OCI-LY3 (cell line): ENCODE results near the gene SLX9.

ENCODE experiments used
- H2AFZ ChIP-seq: fragments of 200-600, 300-600 bp; shearing (Covaris generic); 2 replicates; pipeline ENCODE4 v1.6.0; 2014; ENCODE audit warnings: antibody characterized with exemption, low read depth, low read length
- H3K27ac ChIP-seq: fragments of 200-600, 300-600 bp; sonication (generic); 2 replicates; pipeline ENCODE4 v1.5.1; 2014; ENCODE audit warnings: mild to moderate bottlenecking, low read length, moderate library complexity, mixed read lengths
- H3K27me3 ChIP-seq: fragments of 200-600, 300-600 bp; sonication (generic); 2 replicates; pipeline ENCODE4 v1.6.1; 2014; ENCODE audit warnings: low read depth, low read length, mixed read lengths
- H3K36me3 ChIP-seq: fragments of 200-600, 300-600 bp; sonication (generic); replicated peaks from 2 replicates; pipeline ENCODE3; 2014; ENCODE audit warnings: low read depth, low read length, mixed read lengths
- H3K4me1 ChIP-seq: fragments of 300-600, 200-600 bp; sonication (generic); 2 replicates; pipeline ENCODE4 v1.6.1; 2014; ENCODE audit warnings: low read length, mixed read lengths
- H3K4me2 ChIP-seq: fragments of 200-600, 300-600 bp; sonication (generic); 2 replicates; pipeline ENCODE4 v1.6.1; 2014; ENCODE audit warnings: low read length, mixed read lengths
- H3K4me3 ChIP-seq: fragments of 300-600, 200-600 bp; sonication (generic); 2 replicates; pipeline ENCODE4 v1.5.1; 2014; ENCODE audit warnings: antibody characterized with exemption, mild to moderate bottlenecking, low read length, moderate library complexity
- H3K79me2 ChIP-seq: fragments of 300-600, 200-600 bp; shearing (Covaris generic); 2 replicates; pipeline ENCODE4 v1.6.1; 2014; ENCODE audit warnings: mild to moderate bottlenecking, low read length, mixed read lengths
- H3K9ac ChIP-seq: fragments of 300-600, 200-600 bp; shearing (Covaris generic); 2 replicates; pipeline ENCODE4 v1.6.0; 2014; ENCODE audit warnings: mild to moderate bottlenecking, low read length, moderate library complexity
- H3K9me3 ChIP-seq: fragments of 200-600, 300-600 bp; shearing (Covaris generic); 2 replicates; pipeline ENCODE4 v1.6.1; 2014; ENCODE audit warnings: low read length, mixed read lengths; ENCODE audit not compliant: insufficient read depth
- H4K20me1 ChIP-seq: fragments of 200-600, 300-600 bp; sonication (generic); 2 replicates; pipeline ENCODE4 v1.6.1; 2016; ENCODE audit warnings: low read length, mixed read lengths; ENCODE audit not compliant: insufficient read depth
- EZH2phosphoT487 ChIP-seq: fragments of 200-600 bp; shearing (Covaris generic); IDR thresholded peaks from 2 replicates; pipeline ENCODE4 v1.6.1; 2018; ENCODE audit warnings: antibody characterized with exemption, mixed run types, low read depth
- TF ChIP-seq, protein P1 (sequence below): fragments of 200-600, 300-600 bp; sonication (generic); IDR thresholded peaks from 2 replicates; pipeline ENCODE4 v1.5.1; 2014; ENCODE audit warnings: antibody characterized with exemption, low read length, low read depth

Gene SLX9

DNA sequence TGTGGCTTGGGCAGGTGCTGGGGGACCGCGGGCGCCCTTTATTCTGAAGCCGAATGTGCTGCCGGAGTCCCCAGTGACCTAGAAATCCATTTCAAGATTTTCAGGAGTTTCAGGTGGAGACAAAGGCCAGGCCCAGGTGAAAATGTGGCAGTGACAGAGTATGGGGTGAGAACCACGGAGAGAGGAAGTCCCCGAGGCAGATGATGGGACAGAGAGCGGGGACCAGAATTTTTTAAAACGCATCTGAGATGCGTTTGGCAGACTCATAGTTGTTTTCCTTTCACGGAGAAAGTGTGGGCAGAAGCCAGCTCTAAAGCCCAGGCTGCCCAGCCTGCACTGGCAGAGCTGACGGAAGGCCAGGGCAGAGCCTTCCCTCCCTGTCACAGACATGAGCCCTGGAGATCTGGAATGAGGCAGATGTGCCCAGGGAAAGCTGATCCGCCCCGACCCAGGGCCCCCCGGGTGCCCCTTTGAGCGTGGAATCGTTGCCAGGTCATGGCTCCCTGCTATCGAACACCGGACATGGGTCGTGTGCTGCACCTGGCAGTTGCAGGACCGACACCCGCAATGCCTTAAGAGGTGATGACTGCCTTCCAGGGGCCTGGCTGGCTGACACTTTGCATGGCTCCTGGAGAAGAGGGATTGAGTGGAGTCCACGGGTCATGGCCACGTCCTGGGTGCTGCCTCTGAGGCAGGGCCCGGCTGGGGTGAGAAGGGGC is 6.5 kb upstream of the SLX9 start:
- no peaks in the 10 kb centered on the region for H3K36me3 ChIP-seq
- peak overlapping the region; percentile 85 for H3K4me2 ChIP-seq
- no peak overlapping the region for H3K27ac ChIP-seq
- no peaks in the 10 kb centered on the region for H3K9me3 ChIP-seq
- peaks cover 25% of the 10 kb centered on the region for H3K4me1 ChIP-seq
- H4K20me1 ChIP-seq, result no peaks in the 10 kb centered on the region
- no peaks in the 10 kb centered on the region for H3K79me2 ChIP-seq
- H2AFZ ChIP-seq, result no peak overlapping the region
- TF ChIP-seq, protein P1, sequence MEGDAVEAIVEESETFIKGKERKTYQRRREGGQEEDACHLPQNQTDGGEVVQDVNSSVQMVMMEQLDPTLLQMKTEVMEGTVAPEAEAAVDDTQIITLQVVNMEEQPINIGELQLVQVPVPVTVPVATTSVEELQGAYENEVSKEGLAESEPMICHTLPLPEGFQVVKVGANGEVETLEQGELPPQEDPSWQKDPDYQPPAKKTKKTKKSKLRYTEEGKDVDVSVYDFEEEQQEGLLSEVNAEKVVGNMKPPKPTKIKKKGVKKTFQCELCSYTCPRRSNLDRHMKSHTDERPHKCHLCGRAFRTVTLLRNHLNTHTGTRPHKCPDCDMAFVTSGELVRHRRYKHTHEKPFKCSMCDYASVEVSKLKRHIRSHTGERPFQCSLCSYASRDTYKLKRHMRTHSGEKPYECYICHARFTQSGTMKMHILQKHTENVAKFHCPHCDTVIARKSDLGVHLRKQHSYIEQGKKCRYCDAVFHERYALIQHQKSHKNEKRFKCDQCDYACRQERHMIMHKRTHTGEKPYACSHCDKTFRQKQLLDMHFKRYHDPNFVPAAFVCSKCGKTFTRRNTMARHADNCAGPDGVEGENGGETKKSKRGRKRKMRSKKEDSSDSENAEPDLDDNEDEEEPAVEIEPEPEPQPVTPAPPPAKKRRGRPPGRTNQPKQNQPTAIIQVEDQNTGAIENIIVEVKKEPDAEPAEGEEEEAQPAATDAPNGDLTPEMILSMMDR, result no peak
- no peak for TF ChIP-seq EZH2phosphoT487
- H3K9ac ChIP-seq, result no peak overlapping the region; the same call in 1 of the 2 replicates
- peak overlapping the region; percentile 73 for H3K4me3 ChIP-seq
- peaks cover 19% of the 10 kb centered on the region for H3K27me3 ChIP-seq

DNA sequence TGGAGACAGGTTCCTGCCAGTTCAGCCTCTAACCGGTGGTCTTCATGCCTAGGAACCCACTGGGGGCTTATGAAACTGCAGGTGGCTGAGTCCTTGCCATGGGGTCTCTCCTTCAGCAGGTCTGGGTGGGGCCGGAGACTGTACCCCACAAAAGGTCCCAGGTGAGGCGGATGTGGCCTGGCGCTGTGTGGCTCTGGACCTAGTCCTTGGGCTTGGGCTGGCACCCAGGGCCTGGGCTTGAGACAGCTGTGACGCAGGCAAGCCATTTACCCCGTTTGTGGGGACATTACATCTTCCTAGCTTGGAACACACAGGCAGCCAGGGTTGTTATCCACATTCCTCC is 5.9 kb upstream of the SLX9 start:
- no peaks in the 10 kb centered on the region for H3K36me3 ChIP-seq
- no peak overlapping the region for H3K4me3 ChIP-seq
- H3K27ac ChIP-seq, result no peak overlapping the region
- no peaks in the 10 kb centered on the region for H3K9me3 ChIP-seq
- peaks cover 19% of the 10 kb centered on the region for H3K27me3 ChIP-seq
- H2AFZ ChIP-seq, result no peak overlapping the region
- no peak overlapping the region for H3K9ac ChIP-seq
- no peaks in the 10 kb centered on the region for H3K79me2 ChIP-seq
- H4K20me1 ChIP-seq, result no peaks in the 10 kb centered on the region
- no peak overlapping the region for H3K4me2 ChIP-seq
- peaks cover 27% of the 10 kb centered on the region for H3K4me1 ChIP-seq
- no peak for TF ChIP-seq EZH2phosphoT487
- TF ChIP-seq, protein P1, result no peak

DNA sequence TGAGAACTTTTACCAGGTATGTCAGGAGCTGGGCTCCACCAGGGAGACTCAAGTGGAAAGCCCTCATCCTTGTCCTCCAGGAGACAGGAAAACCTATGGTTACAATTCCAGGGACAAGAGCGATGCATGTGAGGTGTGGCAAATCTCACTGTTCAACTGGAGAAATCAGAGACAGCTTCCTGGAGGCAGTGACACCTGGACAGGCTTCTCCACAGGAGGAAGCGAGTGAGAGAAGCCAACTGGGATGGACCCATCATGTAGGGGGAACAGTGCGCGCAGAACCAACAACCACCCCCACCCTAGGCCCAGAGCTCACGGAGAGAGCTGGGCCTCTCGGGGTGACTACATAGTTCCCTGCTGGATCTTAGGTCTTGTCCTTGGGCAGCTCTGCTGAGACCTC is 5.6 kb upstream of the SLX9 start:
- H3K36me3 ChIP-seq, result no peaks in the 10 kb centered on the region
- no peak overlapping the region for H3K27ac ChIP-seq
- no peaks in the 10 kb centered on the region for H4K20me1 ChIP-seq
- TF ChIP-seq, protein P1, result no peak
- no peak for TF ChIP-seq EZH2phosphoT487
- no peaks in the 10 kb centered on the region for H3K79me2 ChIP-seq
- H3K4me2 ChIP-seq, result no peak overlapping the region
- H3K9ac ChIP-seq, result no peak overlapping the region
- H3K9me3 ChIP-seq, result no peaks in the 10 kb centered on the region
- no peak overlapping the region for H2AFZ ChIP-seq
- peaks cover 19% of the 10 kb centered on the region for H3K27me3 ChIP-seq
- H3K4me1 ChIP-seq, result peaks cover 31% of the 10 kb centered on the region
- no peak overlapping the region for H3K4me3 ChIP-seq

DNA sequence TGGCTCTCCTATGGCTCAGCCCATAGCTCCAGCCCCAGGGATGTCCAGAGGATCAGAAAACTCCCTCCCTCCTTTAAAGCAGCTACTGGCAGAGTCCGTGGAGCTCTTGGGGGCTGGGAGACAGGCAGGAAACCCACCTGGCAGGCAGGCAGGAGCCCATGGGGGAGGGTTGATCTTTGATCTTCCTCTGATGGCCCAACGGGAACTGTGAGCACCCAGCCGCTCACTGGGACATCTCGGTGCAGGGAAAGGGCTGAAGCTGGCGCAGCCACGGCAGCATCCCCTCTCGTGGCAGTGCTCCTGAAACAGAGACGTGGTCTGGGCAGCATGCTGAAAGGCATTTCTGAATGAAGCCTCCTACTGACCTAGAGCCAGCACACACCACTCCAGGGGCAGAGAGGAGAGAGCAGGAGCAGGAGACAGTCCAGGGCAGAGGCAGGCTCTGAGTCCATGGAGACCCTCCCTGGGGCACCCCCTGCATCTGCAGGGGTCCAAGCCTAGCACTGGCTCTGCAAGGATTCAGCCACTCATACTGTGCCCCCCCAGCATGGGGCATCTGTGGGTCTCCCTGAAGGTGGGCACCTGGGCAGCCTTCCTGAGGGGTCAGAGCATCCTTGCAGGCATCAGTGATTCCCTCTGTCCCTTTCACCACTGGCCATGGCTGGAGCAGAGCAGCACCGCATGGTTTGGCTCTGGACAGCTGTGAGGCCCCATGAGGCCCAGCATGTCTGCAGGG is 4.9 kb upstream of the SLX9 start:
- H3K79me2 ChIP-seq, result peaks cover 3% of the 10 kb centered on the region; the same call in 1 of the 2 replicates
- no peak overlapping the region for H3K9ac ChIP-seq
- H3K4me3 ChIP-seq, result no peak overlapping the region
- no peak overlapping the region for H3K27ac ChIP-seq
- H4K20me1 ChIP-seq, result no peaks in the 10 kb centered on the region
- TF ChIP-seq, protein P1, result no peak
- TF ChIP-seq EZH2phosphoT487, result no peak
- no peaks in the 10 kb centered on the region for H3K9me3 ChIP-seq
- H3K36me3 ChIP-seq, result no peaks in the 10 kb centered on the region
- no peak overlapping the region for H3K4me2 ChIP-seq
- no peak overlapping the region for H2AFZ ChIP-seq
- H3K4me1 ChIP-seq, result peaks cover 30% of the 10 kb centered on the region
- H3K27me3 ChIP-seq, result peaks cover 19% of the 10 kb centered on the region
